NCI-H460 (cell line): Measurements from ENCODE around the gene SIL1. TPM values are rescaled to one million over a fixed set of nuclear protein-coding genes. Genes with fewer than 3 reads are reported as not detected.
"Not testable (repeated sequence)": the region's sequence is repeated elsewhere in the genome, so short reads cannot be mapped to it uniquely, and the experiment has no call there.

Experiments
- DNase-seq: peaks from one replicate; pipeline ENCODE4 v3.0.0-alpha.2; 2016; ENCODE audit warnings: low read depth; ENCODE audit errors: extremely low read depth
- polyA plus RNA-seq: library from polyadenylated mRNA; depleted of rRNA; stranded (reverse); fragments of >200 nt; gene quantifications from 2 replicates; pipeline ENCODE4 v1.2.3, GENCODE V29; 2014; cell fraction: nucleus; rRNA removed
- total RNA-seq: library from RNA; depleted of rRNA; stranded (reverse); fragments of >200 nt; shearing (Covaris generic); gene quantifications from 2 replicates; pipeline ENCODE4 v1.2.3, GENCODE V29; 2014; rRNA removed

Gene SIL1
- total RNA-seq: 54.3 and 54.9 TPM in 2 replicates
- 52.0 and 65.3 TPM in 2 replicates for polyA plus RNA-seq

GRCh38 chr5:139197710-139198669 is at the start of gene SIL1:
TSS of gene SIL1 (minus strand) at chr5:139198368. CDS start at chr5:139127843, 70,525 bp downstream.
- peak; percentile 94 for DNase-seq

DNA sequence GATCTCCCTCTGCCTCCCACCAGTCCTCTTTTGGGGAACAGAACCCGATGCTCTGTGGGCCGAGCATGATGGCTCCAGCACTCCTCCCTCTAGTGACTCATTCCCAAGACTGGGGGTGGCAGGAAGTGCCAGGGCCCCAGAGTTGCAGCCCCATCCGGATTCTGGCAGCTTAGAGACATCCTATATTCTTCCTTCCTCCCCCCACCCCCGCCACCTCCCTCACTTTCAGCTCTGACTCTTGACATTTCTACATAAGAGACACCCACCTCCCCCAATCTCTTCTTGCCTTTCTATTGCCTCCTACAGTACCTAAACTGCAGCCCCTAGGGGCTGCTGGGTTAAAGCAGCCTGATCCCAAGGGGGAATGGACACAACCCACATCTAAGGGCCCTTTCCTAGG is 48.2 kb upstream of the SIL1 start:
- DNase-seq: no peak

DNA sequence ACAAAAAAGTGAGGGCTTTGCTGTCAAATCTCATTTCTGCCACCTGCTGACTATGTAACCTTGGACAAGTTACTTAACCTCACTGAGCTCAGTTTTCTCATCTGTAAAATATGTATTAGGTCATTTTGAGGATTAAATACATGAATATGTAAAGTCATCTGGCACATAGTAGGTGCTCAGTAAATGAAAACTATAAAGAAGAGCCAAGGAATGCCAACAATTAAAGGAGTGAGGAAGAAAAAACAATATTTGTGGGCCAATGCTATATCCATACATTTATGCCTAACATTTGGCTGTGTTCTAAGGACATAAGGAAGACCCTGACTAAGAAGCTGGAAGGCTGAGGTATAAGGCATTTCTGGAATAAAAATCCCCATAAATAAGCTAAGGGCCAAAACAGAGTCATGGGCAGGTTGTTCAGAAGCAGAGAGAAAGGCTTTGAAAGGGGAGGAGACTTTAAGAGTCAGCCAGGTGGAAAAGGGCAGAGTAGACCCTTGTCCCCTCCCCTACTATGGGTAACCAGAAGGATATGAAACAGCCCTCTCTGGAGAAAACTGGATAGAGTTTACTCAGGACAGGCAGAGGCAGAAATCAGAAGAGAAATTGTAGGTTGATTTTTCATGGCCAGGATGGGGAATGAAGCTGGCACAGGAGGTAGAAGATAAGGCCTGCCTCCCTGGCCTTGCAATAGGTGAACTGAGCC is 47.6 kb upstream of the SIL1 start:
- no peak for DNase-seq

- no peak for DNase-seq
Measured at GRCh38 chr5:139243425-139243970, 45.3 kb upstream of the SIL1 start.

DNA sequence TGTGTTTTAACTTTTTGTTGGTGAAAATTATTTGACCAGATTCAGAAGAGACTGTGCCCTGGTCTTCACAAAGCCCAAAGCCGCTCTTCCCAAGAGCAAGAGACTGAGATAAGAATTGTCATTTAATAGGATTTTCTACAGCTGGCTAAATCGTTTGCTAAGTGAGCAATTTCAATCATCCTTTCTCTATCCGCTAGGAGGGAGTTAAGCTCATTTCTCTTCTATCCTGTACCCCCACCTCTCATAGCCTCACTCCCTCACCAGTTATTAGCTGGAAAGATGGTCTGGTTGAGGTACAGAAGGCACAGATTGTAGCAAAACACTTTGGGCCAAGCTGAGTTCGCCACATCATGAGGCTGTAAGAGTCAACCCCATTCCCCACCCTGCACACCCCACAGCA is 43.0 kb upstream of the SIL1 start:
- no peak for DNase-seq

- DNase-seq: no peak
Measured at GRCh38 chr5:139236479-139236878, 38.3 kb upstream of the SIL1 start.

DNA sequence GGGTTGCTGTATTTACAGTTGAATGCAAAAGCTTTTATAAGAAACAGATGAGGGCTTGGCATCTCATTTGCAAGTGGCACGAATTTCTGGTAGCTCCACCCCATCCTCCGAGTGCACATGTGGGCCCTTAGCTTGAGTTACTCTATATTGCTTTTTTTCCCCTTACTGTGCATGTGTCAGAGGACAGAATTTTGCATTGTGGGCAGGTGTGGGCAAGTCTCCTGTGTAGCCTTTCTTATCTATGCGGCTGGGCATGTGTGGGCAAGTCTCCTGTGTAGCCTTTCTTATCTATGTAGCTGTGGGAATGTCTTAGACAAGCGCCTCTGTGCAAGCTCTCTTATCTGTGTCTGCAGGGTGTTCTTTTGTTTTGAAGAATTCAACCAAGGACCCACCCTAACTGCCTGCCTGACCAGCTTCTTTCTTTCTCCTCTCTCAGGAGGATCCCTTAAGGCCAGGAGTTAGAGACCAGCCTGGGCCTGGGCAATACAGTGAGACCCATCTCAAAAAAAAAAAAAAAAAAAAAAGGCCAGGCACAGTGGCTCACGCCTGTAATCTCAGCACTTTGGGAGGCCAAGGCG is 34.1 kb upstream of the SIL1 start:
- DNase-seq: no peak

- DNase-seq: no peak
Measured at GRCh38 chr5:139228201-139228803, 30.1 kb upstream of the SIL1 start.

DNA sequence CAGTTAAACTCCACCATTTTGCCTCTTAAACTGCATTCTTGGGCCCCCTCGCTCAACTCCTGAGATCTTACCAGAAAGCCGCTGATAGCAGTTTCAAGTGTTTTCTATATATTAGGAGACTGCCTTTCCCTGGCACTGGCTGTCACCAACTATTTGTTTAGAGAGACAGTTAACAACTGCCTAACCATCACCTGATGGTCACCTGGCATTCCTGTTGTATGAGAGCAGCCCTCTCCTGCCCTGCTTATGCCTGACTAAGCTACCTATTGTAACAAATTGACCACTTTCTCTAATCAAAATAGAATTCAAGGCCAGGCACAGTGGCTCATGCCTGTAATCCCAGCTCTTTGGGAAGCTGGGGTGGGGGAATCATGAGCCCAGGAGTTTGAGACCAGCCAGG is 28.0 kb upstream of the SIL1 start:
- no peak for DNase-seq

GRCh38 chr5:139223481-139223880 is 25.3 kb upstream of the SIL1 start:
- no peak for DNase-seq

DNA sequence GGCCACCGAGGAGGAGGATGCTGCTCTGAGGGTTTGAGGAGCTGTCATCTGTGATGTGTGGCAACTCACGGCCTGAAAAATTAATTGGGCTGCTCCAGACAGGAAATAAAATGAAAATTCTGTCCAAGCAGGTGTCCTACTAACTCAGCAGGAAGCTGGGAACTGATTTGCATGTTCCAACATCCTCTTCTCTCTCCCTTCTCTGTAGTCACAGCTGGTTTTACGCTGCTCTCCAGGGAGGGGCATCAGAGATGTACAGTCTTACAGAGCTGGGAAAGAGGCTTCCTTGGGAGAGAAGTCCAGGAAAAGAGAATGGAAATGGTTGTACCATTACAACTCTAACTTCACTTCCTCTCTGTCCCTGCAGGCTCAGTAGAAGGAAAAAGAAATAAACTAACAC is 24.2 kb upstream of the SIL1 start:
- DNase-seq: no peak

DNA sequence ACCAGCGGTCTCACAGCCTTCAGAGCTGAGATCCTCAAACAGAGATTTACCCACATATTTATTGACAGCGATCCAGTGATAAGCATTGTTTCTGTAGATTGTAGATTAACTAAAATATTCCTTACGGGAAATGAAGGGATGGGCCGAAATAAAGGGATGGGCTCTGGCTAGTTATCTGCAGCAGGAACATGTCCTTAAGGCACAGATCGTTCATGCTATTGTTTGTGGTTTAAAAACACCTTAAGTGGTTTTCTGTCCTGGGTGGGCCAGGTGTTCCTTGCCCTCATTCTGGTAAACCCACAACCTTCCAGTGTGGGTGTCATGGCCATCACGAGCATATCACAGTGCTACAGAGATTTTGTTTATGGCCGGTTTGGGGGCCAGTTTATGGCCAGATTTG is 19.9 kb upstream of the SIL1 start:
- not testable (repeated sequence) for DNase-seq

DNA sequence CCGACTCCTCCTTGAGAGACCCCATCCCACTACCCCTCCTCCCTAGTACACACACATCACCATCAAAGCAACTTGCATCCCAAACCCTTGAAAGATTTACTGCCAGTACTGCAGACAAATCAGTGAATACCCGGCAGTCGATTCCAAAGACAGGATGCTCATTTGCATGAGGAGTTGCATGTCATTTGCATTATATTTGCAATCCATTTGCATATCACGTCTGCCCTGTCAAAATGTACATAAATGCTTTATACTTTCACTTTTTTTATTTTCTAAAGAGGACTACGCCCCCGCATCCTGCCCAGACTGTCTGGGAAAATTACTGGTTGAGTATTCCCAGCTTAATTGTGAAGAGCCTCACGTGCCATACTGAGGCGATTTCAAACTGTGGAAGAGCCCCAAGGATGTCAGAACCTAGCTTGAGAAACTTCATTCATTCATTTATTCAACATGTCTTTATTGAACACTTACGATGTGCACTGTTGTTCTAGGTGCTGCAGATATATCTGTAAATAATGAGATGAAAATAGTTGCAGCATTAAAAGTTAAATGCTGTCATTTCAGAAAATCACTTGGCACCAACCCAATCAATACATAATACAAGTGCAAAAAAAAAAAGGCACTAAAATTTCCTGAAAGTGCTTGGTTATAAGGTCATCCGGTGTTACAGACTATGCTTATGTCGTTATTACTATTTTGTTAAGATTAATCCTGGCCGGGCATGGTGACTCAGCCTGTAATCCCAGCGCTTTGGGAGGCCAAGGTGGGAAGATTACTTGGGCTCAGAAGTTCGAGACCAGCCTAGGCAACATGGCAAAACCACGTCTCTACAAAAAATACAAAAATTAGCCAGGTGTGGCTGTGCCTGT is 17.2 kb upstream of the SIL1 start:
- no peak for DNase-seq

- DNase-seq: no peak
Measured at GRCh38 chr5:139214646-139215045, 16.5 kb upstream of the SIL1 start.

DNA sequence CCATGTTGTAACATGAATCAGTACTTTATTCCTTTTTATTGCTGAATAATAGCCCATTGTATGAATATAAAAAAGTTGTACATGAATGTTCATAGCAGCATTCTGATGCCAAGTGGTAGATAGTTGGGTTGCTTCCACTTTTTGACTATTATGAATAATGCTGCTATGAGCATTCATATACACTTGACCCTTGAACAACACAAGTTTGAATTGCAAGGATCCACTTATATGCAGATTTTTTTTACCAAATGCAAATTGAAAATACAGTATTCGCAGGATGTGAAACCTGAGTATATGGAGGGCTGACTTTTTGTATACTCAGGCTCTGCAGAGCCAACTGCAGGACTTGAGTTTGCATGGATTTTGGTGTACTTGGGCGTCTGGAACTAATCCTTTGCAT is 14.7 kb upstream of the SIL1 start:
- no peak for DNase-seq

DNA sequence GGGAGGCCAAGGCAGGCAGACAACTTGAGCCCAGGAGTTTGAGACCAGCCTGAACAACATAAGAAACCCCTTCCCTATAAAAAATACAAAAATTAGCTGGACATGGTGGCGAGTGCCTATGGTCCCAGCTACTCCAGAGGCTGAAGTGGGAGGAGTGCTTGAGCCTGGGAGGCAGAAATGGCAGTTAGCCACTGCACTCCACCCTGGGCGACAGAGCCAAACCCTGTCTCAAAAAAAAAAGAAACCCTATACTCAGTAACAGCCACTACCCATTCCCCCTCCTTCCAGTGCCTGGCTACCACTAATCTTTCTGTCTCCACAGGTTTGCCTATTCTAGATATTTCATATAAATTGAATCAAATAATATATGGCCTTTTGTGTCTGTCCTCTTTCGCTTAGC is 14.3 kb upstream of the SIL1 start:
- no peak for DNase-seq

GRCh38 chr5:139210585-139210984 is 12.4 kb upstream of the SIL1 start:
- no peak for DNase-seq

DNA sequence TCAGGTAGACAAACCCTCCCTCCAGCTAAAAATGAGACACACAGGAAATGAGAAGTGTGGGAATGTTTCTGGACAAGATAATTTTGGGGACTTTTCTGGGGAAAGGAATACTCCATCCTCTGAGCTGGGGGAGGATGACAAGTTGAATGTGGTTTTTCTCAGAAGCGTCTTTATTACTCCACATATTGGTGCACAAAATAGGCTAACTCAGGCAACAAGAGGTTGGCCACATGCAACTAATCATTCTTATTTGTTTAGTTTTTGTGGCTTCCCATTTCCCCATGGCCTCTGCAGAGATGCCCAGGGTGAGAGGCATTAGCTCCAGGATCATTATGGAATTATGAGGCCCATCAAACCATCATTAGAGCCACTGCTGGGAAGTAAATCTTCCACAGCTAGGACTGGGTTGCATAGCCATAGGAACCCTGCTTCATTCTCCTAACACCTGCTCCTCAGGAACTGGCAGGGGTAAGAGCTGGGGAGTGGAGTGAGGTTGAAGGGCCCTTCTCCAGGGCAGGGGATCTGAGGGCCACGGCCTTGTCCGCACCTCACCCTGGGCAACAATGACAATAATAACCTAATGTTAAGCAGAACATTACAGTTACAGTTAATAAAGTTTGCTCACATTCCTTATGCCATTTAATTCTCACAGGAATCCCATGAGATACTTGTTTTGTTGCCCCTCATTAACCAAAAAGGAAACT is 9.3 kb upstream of the SIL1 start:
- DNase-seq: no peak

DNA sequence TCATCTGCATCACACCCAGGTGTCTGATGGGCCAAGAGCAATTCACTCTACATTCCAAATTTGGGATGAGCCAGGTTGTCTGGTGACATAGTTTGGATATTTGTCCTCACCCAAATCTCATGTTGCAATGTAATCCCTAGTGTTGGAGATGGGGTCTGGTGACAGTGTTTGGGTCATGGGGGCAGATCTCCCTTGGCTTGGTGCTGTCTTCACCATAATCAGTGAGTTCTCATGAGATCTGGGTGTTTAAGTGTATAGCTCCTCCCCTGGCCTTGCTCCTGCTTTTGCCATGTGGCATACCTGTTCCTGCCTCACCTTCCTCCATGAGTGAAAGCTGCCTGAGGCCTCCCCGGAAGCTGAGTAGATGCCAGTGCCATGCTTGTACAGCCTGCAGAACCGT is 7.4 kb upstream of the SIL1 start:
- DNase-seq: no peak
